GM13977 (cell line): ENCODE measurements around the gene CNBD2.

Experiments used
- DNase-seq: peaks from one replicate; pipeline ENCODE4 v3.0.0; 2012; ENCODE audit warnings: low spot score
- in situ Hi-C: fragments of 300-500 bp; cut with MboI; formaldehyde crosslinking; loops from one replicate; pipeline ENCODE4 v1.12.0; 2022; ENCODE audit warnings: low sequenced_read_pairs, low pct_unique_long_range_greater_than_20kb, mixed read lengths, inconsistent platforms; ENCODE audit not compliant: unreplicated experiment
- TF ChIP-seq, protein P1 (sequence below): IDR thresholded peaks from 2 replicates; pipeline ENCODE4 v1.5.1; 2012; ENCODE audit warnings: mild to moderate bottlenecking, control low read depth; ENCODE audit not compliant: insufficient read depth; ENCODE audit errors: extremely low read depth, missing control alignments

CNBD2 gene

GRCh38 chr20:36055145-36055544, 86.8 kb downstream of the CNBD2 start:
- TF ChIP-seq, protein P1, sequence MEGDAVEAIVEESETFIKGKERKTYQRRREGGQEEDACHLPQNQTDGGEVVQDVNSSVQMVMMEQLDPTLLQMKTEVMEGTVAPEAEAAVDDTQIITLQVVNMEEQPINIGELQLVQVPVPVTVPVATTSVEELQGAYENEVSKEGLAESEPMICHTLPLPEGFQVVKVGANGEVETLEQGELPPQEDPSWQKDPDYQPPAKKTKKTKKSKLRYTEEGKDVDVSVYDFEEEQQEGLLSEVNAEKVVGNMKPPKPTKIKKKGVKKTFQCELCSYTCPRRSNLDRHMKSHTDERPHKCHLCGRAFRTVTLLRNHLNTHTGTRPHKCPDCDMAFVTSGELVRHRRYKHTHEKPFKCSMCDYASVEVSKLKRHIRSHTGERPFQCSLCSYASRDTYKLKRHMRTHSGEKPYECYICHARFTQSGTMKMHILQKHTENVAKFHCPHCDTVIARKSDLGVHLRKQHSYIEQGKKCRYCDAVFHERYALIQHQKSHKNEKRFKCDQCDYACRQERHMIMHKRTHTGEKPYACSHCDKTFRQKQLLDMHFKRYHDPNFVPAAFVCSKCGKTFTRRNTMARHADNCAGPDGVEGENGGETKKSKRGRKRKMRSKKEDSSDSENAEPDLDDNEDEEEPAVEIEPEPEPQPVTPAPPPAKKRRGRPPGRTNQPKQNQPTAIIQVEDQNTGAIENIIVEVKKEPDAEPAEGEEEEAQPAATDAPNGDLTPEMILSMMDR = no peak
- DNase-seq = no peak
- in situ Hi-C loops = no loop called here

DNA sequence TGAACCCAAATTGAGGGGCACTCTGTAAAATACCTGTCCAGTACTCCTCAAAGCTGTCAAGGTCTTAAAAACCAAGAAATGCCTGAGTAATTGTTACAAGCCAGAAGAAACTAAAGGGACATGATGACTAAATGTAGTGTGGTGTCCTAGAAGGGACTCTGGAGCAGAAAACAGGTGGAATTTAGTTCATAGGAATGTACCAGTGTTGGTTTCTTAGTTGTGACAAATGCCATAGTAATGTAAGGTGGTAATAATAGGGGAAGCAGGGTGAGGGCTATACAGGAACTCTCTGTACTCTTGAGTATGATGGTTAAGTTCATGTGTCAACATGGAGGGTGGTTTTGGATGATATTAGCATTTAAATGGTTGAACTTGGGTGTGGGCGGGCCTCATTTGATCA, 92.3 kb downstream of the CNBD2 start:
- in situ Hi-C loops = no loop called here
- no peak for DNase-seq
- TF ChIP-seq, protein P1 = no peak

- in situ Hi-C loops = no loop called here
- DNase-seq = no peak
- TF ChIP-seq, protein P1 = no peak
Measured at GRCh38 chr20:36061754-36062153, 93.4 kb downstream of the CNBD2 start.

- DNase-seq = no peak
- TF ChIP-seq, protein P1 = no peak
- in situ Hi-C loops = no loop called here
Measured at GRCh38 chr20:36062799-36063198, 94.4 kb downstream of the CNBD2 start.

DNA sequence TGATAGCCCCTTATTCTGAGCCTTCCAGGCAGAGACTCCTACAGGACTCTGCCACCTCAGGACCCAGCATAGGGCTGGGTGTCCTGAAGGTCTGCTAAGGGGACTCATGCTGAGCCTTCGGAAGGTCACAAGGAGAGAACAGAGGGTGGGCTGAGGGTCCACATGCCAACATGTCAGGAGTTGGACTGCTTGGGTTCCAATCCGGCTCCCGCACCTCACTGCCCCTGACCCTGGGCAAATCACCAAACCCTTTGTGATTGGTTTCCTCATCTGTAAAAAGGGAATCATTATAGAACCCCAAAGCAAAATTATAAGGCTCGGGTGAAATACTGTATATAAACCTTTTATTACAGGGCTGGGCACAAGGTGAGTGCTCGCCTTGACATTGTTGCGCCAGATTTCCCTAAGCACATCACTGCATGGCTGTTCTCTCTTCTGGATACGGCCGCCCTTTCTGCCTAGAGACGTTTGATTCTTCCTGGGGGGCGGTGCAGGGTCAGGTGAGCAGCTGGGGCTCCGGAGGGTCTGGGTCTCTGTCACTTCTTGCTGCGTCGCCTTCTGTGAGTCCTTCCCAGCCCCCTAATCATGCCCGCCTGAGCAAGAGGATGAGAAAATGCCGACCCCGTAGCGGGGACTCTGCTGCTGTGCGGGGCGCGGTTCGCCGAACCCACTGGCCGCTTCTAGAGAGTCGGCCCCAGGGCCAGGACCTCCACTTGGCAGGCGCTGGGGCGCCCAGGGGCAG, 95.7 kb downstream of the CNBD2 start:
- DNase-seq = no peak
- in situ Hi-C loops = no loop called here
- TF ChIP-seq, protein P1 = no peak

GRCh38 chr20:36064658-36065426, 96.5 kb downstream of the CNBD2 start:
- peak; percentile 98 for DNase-seq
- in situ Hi-C loops = no loop called here
- TF ChIP-seq, protein P1 = no peak
